HG02970 (cell line): ENCODE measurements around the gene DYNLT2.
"Not testable (repeated sequence)": the region's sequence is repeated elsewhere in the genome, so short reads cannot be mapped to it uniquely, and the experiment has no call there.

Experiments used
- ATAC-seq: cut with Tn5 transposase; IDR thresholded peaks from one replicate; pipeline ENCODE4 v1.9.1; 2021; ENCODE audit warnings: mild to moderate bottlenecking, moderate library complexity, moderate number of reproducible peaks; ENCODE audit not compliant: unreplicated experiment, low FRiP score

The DYNLT2 gene

GRCh38 chr6:169701954-169702839 lies 49.2 kb downstream of the DYNLT2 start, which contains the start of the genes C6orf120 and WDR27:
C6orf120 (plus strand) TSS chr6:169702126; CDS start chr6:169702460, 334 bp downstream.
WDR27 (minus strand) TSS chr6:169702029; CDS start chr6:169689005, 13,024 bp downstream.
- ATAC-seq = peak; percentile 99

DNA sequence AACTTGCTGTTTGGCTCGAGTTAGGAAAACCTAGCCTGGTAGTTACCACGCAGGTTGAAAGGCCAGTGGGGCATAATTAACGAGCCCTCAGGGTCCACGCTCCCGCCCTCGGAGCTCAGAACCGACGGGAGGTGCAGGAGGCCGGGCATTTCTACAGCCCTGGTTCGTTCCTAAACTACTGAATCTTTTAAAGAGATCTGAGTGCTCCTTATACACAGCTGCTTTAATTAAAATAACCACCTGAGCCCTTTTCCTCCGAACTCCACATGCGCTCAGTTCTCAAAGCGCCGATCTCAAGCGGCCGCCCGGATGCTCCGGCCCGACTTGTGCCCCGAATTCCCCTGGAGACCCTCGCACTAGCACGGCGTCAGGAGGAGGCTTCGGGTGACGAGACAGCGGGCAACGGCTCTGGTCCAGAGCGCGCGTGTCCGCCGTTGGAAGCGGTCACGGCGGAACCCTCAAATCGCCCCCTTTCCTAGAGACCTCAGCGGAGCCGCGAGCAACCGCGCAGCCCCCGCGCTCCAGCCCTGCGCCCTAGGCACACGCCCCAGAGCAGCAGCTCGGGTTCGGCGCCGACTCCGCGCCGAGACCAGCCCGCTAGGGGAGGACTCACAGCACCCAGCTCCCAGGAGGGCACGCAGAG lies 49.9 kb downstream of the DYNLT2 start:
- ATAC-seq = no peak

GRCh38 chr6:169700296-169700695 lies 51.1 kb downstream of the DYNLT2 start:
- no peak for ATAC-seq

GRCh38 chr6:169697115-169697514 lies 54.3 kb downstream of the DYNLT2 start:
- not testable (repeated sequence) for ATAC-seq

DNA sequence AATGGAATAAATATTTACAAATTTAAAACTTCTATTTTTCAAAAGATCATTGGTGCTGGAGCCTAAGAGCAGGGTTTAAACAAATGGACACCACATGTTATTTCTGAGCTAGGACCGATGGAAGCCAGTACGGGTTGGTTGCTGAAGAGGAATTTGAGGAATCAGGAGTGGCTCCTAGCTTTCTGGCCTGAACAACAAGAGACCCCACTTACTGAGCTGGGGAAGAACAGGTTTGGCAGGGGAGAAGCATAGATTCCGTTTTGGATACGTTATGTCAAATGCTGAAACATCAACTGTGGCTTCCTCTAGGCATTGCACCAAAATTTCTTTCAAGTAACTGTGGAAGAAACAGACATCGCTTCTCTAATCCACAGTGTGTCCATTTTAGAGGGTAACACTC lies 56.2 kb downstream of the DYNLT2 start:
- no peak for ATAC-seq

DNA sequence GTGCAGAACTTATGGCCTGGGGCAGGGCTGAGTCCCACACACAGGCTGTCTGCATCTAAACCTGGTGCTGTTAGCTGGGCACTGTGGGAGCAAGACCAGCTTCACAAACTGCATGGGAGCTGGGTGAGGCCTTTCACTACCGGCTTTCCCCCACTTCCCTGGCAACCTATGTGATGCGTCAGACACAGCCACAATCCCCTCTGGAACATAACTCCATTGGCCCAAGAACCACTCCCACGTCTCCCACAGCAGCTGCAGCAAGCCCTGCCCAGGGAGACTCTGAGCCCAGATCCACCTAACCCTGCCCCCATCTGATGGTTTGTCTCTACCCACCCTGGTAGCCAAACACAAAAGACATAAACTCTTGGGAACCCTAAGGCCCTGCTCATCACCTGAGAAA lies 58.9 kb downstream of the DYNLT2 start:
- ATAC-seq = no peak

DNA sequence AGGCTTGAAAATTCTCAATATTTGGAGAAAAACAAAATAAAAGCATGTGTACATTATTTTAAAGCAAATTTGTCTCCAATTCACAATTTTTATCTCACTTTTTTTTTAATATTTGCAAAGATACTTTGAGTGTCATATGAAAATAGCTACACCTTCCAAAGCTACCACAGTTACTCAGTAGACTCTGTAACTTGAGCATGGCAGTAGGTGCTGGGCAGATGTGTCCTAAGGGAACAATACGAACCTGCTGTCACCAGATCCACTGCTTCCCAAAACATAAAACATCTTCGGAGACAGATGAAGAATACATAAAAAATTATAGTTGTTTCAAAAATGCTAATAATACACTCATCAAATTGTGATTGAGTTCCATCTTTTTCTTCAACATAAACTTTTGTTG lies 60.1 kb downstream of the DYNLT2 start:
- ATAC-seq = no peak
